Right lobe of liver (tissue), 6 donors: ENCODE measurements around the gene XRN1. TPM values are rescaled to one million over a fixed set of nuclear protein-coding genes. Genes with fewer than 3 reads are reported as not detected.
"Not testable (repeated sequence)": the region's sequence is repeated elsewhere in the genome, so short reads cannot be mapped to it uniquely, and the experiment has no call there.

ENCODE experiments used
- ATAC-seq, 4 donors: fragments of 200-7000 bp; cut with Tn5 transposase; one replicate each; pipeline ENCODE4 v1.9.1; 2020; ENCODE audit warnings: mild to moderate bottlenecking in 4 of 4, moderate library complexity in 4 of 4
- DNase-seq, 3 donors: peaks; one replicate each; pipeline ENCODE4 v3.0.0-alpha.2; 2020
- H3K27ac ChIP-seq, 3 donors: fragments of 200-600 bp; one replicate each; pipeline ENCODE4 v1.8.0; 2022
- H3K27me3 ChIP-seq, 2 donors: fragments of 200-600 bp; one replicate each; pipeline ENCODE4 v1.8.0; 2022
- H3K36me3 ChIP-seq, 4 donors: fragments of 200-600 bp; sonication (generic) in 1 of 4; one replicate each; pipeline versions ENCODE4 v1.5.1 to v1.8.0; 2017 to 2022; ENCODE audit warnings: control low read depth in 1 of 4
- H3K4me1 ChIP-seq, 4 donors: fragments of 200-600 bp; sonication (generic) in 1 of 4; one replicate each; pipeline versions ENCODE4 v1.5.1 to v1.8.0; 2017 to 2022; ENCODE audit warnings: control low read depth in 1 of 4
- H3K4me3 ChIP-seq, 3 donors: fragments of 200-600 bp; one replicate each; pipeline ENCODE4 v1.8.0; 2022
- H3K9me3 ChIP-seq, 4 donors: fragments of 200-600 bp; sonication (generic) in 1 of 4; one replicate each; pipeline versions ENCODE4 v1.5.1 to v1.8.0; 2017 to 2022; ENCODE audit warnings: control low read depth in 1 of 4
- POLR2A ChIP-seq: fragments of 450-650 bp; IDR thresholded peaks from one replicate; pipeline ENCODE4 v1.6.1; 2017; ENCODE audit warnings: antibody characterized with exemption, mild to moderate bottlenecking
- WGBS: methylation state at CpG from one replicate; pipeline ENCODE4 v1.1.6; 2018; ENCODE audit warnings: low coverage, low lambda C conversion rate; ENCODE audit not compliant: insufficient coverage; ENCODE audit errors: missing lambda C conversion rate; 5-methylcytosine and 5-hydroxymethylcytosine counted together
- intact Hi-C, 2 donors: fragments of 100-400 bp; cut with DNase I; formaldehyde crosslinking; loops; one replicate each; pipeline versions ENCODE4 v1.11.2 to v1.14.1; 2022
- total RNA-seq, 6 experiments: library from RNA; depleted of rRNA in 2 of 6; stranded (reverse); fragments of >200 nt in 2 of 6; fragmentation: NEBNext Ultra II Directional in 3 of 6; extraction: Animal tissue kit (Norgen Biotek cat#: 25700) in 3 of 6; gene quantifications; one replicate each; pipeline versions ENCODE4 v1.1.0 to v1.2.4, GENCODE V29; 2016 to 2023
- TF ChIP-seq, protein P1 (sequence below), 4 donors: fragments of 200-600 bp in 3 of 4; fragments of 450-650 bp in 1 of 4; IDR thresholded peaks; one replicate each; pipeline versions ENCODE4 v1.5.1 to v1.8.0; 2016 to 2022; ENCODE audit warnings: antibody characterized with exemption in 4 of 4, mild to moderate bottlenecking in 2 of 4
- donor health status: DM: no; HTN: yes; CAD: no.
- donor health status: DM: no; HTN: no; CAD: no.
- donor health status: DM: no; HTN: no; CAD: no.
- donor health status: DM: no; HTN: yes; CAD: no.
- donor health status: DM: no; HTN: yes; CAD: no.

XRN1 gene
- total RNA-seq, 6 experiments from 2014 or later = 21.4 to 30.8 (median 24.8) TPM

- no peak overlapping the region for H3K27ac ChIP-seq
- H3K27me3 ChIP-seq = no peaks in the 10 kb centered on the region
- ATAC-seq (no peak), DNase-seq (no peak)
- WGBS = 95% methylated on average over 5 of the region's 5 CpGs
- TF ChIP-seq POLR2A = no peak
- TF ChIP-seq, protein P1, sequence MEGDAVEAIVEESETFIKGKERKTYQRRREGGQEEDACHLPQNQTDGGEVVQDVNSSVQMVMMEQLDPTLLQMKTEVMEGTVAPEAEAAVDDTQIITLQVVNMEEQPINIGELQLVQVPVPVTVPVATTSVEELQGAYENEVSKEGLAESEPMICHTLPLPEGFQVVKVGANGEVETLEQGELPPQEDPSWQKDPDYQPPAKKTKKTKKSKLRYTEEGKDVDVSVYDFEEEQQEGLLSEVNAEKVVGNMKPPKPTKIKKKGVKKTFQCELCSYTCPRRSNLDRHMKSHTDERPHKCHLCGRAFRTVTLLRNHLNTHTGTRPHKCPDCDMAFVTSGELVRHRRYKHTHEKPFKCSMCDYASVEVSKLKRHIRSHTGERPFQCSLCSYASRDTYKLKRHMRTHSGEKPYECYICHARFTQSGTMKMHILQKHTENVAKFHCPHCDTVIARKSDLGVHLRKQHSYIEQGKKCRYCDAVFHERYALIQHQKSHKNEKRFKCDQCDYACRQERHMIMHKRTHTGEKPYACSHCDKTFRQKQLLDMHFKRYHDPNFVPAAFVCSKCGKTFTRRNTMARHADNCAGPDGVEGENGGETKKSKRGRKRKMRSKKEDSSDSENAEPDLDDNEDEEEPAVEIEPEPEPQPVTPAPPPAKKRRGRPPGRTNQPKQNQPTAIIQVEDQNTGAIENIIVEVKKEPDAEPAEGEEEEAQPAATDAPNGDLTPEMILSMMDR (IDR thresholded peaks at IDR 0.05) = no peak
- H3K9me3 ChIP-seq = no peaks in the 10 kb centered on the region
- H3K36me3 ChIP-seq = peaks cover 0 to 45% (median 16%) of the 10 kb centered on the region in 4 donors
- peaks cover 0 to 2% (median 0%) of the 10 kb centered on the region in 4 donors for H3K4me1 ChIP-seq
- no peak overlapping the region for H3K4me3 ChIP-seq
- intact Hi-C loops = no loop called here
Observed at GRCh38 chr3:142354076-142354475, 93.8 kb downstream of the XRN1 start.

GRCh38 chr3:142353571-142353970, 94.3 kb downstream of the XRN1 start:
- ATAC-seq (no peak), DNase-seq (no peak)
- Histone ChIP-seq H3K9me3 (no peaks in the 10 kb centered on the region), H3K27ac (no peak overlapping the region), H3K36me3 (peaks cover 0 to 45% (median 16%) of the 10 kb centered on the region in 4 donors), H3K4me3 (no peak overlapping the region), H3K4me1 (peaks cover 0 to 7% (median 1%) of the 10 kb centered on the region in 4 donors), H3K27me3 (no peaks in the 10 kb centered on the region)
- WGBS = 94% methylated on average over 3 of the region's 3 CpGs
- intact Hi-C loops = no loop called here
- TF ChIP-seq POLR2A = no peak
- TF ChIP-seq, protein P1 (IDR thresholded peaks at IDR 0.05) = no peak

GRCh38 chr3:142352698-142353097, 95.1 kb downstream of the XRN1 start:
- H3K27ac ChIP-seq, DNase-seq, H3K9me3 ChIP-seq, H3K27me3 ChIP-seq, H3K4me3 ChIP-seq, intact Hi-C loops: not testable (repeated sequence)
- peaks cover 0 to 12% (median 3%) of the 10 kb centered on the region in 4 donors for H3K4me1 ChIP-seq
- 18% methylated on average over 3 of the region's 3 CpGs for WGBS
- peak in 3 of 4 donors; percentile 40 to 67 (median 50) for ATAC-seq
- peaks cover 0 to 41% (median 16%) of the 10 kb centered on the region in 4 donors for H3K36me3 ChIP-seq

DNA sequence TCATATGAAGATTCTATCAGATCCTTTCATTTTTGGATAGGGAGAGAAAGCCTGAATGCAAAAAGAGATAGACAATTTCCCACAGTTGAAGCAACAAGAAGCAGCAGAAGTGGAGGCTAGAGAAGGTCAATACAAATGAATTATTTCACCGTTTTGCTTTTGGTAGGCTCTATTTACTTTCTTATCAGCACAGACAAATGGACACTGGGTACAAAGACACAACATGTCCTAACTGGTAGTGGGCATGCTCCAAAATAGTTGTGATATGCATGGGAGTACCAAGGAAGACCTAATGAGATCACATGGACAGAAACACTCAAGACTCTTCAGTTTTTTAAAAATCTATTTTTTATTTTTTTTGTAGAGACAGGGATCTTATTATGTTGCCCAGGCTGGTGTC, 99.4 kb downstream of the XRN1 start:
- peak; percentile 76 to 93 (median 84) for ATAC-seq
- intact Hi-C loops = no loop called here
- H3K9me3 ChIP-seq = no peaks in the 10 kb centered on the region
- H3K36me3 ChIP-seq = peaks cover 0 to 16% (median 4%) of the 10 kb centered on the region in 4 donors
- no peak for DNase-seq
- H3K27me3 ChIP-seq = no peaks in the 10 kb centered on the region
- H3K4me1 ChIP-seq = peaks cover 0 to 16% (median 3%) of the 10 kb centered on the region in 4 donors
- no peak overlapping the region for H3K4me3 ChIP-seq
- WGBS = 13% methylated on average over 1 of the region's 1 CpG
- TF ChIP-seq, protein P1 (IDR thresholded peaks at IDR 0.05) = no peak
- TF ChIP-seq POLR2A = no peak
- H3K27ac ChIP-seq = peak overlapping the region in 1 of 3 donors; percentile 65

- Histone ChIP-seq H3K27me3 (no peaks in the 10 kb centered on the region), H3K36me3 (peaks cover 0 to 17% (median under 1%) of the 10 kb centered on the region in 4 donors), H3K27ac (no peak overlapping the region), H3K4me3 (no peak overlapping the region), H3K9me3 (no peaks in the 10 kb centered on the region), H3K4me1 (peaks cover 0 to 2% (median 0%) of the 10 kb centered on the region in 4 donors)
- intact Hi-C loops = no loop called here
- 48% methylated on average over 2 of the region's 3 CpGs for WGBS
- ATAC-seq = peak; percentile 52 to 80 (median 66)
- TF ChIP-seq, protein P1 (IDR thresholded peaks at IDR 0.05) = no peak
- no peak for TF ChIP-seq POLR2A
- DNase-seq = no peak
Observed at GRCh38 chr3:142337994-142338393, 109.8 kb downstream of the XRN1 start.
